Fibroblast of lung (primary cell): Measurements from ENCODE around the gene ALDH4A1. TPM values are rescaled to one million over a fixed set of nuclear protein-coding genes. Genes with fewer than 3 reads are reported as not detected.

Source experiments
- DNase-seq, 2 donors: peaks; one replicate each; pipeline versions ENCODE4 v3.0.0 to v3.0.0-alpha.2; 2010; ENCODE audit warnings: low read depth in 2 of 2
- H2AFZ ChIP-seq: 2 replicates; pipeline ENCODE4 v1.5.1; 2012; ENCODE audit warnings: low read length, control low read depth, inconsistent platforms
- H3K27ac ChIP-seq: 2 replicates; pipeline ENCODE4 v1.5.1; 2011; ENCODE audit warnings: low read length, control low read depth; ENCODE audit not compliant: insufficient read depth
- H3K27me3 ChIP-seq: 2 replicates; pipeline ENCODE4 v1.5.1; 2011; ENCODE audit warnings: mild to moderate bottlenecking, low read length; ENCODE audit not compliant: control insufficient read depth, insufficient read depth
- H3K36me3 ChIP-seq: 2 replicates; pipeline ENCODE4 v1.5.1; 2011; ENCODE audit warnings: low read length; ENCODE audit not compliant: control insufficient read depth, insufficient read depth
- H3K4me1 ChIP-seq: 2 replicates; pipeline ENCODE4 v1.5.1; 2011; ENCODE audit warnings: low read length; ENCODE audit not compliant: control insufficient read depth, insufficient read depth; ENCODE audit errors: extremely low read depth
- H3K4me2 ChIP-seq: 2 replicates; pipeline ENCODE4 v1.5.1; 2011; ENCODE audit warnings: low read length, control low read depth; ENCODE audit not compliant: insufficient read depth; ENCODE audit errors: extremely low read depth
- H3K4me3 ChIP-seq, 4 experiments: fragments of 200-600 bp in 1 of 4; sonication (generic) in 1 of 4; replicated peaks in 1 of 4; 2 replicates each; pipeline ENCODE4 v1.5.1; 2011 to 2016; ENCODE audit warnings: low read length in 4 of 4, low read depth in 3 of 4, mild to moderate bottlenecking in 3 of 4, control low read depth in 2 of 4, inconsistent platforms in 1 of 4, mixed read lengths in 1 of 4; ENCODE audit not compliant: insufficient read depth in 1 of 4; ENCODE audit errors: control extremely low read depth in 1 of 4
- H3K79me2 ChIP-seq: 2 replicates; pipeline ENCODE4 v1.5.1; 2012; ENCODE audit warnings: mild to moderate bottlenecking, low read length, inconsistent platforms; ENCODE audit not compliant: control insufficient read depth, insufficient read depth
- H3K9ac ChIP-seq: 2 replicates; pipeline ENCODE4 v1.5.1; 2011; ENCODE audit warnings: mild to moderate bottlenecking, low read length, control low read depth; ENCODE audit not compliant: insufficient read depth
- H3K9me3 ChIP-seq: 2 replicates; pipeline ENCODE4 v1.5.1; 2012; ENCODE audit warnings: low read depth, low read length; ENCODE audit not compliant: control insufficient read depth, insufficient read depth
- H4K20me1 ChIP-seq: 2 replicates; pipeline ENCODE4 v1.5.1; 2011; ENCODE audit warnings: low read length; ENCODE audit not compliant: control insufficient read depth, insufficient read depth; ENCODE audit errors: extremely low read depth
- CTCF ChIP-seq, 2 donors: IDR thresholded peaks in 1 of 2; conservative IDR thresholded peaks in 1 of 2; 1 replicate in 1 of 2; 2 replicates in 1 of 2; pipeline ENCODE4 v1.5.1; 2011 to 2012; ENCODE audit warnings: low read length in 2 of 2, control low read depth in 1 of 2, inconsistent platforms in 1 of 2, low read depth in 1 of 2, mild to moderate bottlenecking in 1 of 2
- EZH2 ChIP-seq: IDR thresholded peaks from 2 replicates; pipeline ENCODE4 v1.5.1; 2012; ENCODE audit warnings: low read length, control low read depth, mild to moderate bottlenecking; ENCODE audit errors: missing control alignments
- polyA plus RNA-seq, 2 donors: library from polyadenylated mRNA; depleted of rRNA in 1 of 2; stranded (reverse) in 1 of 2; unstranded in 1 of 2; fragments of >200 nt; gene quantifications; 2 replicates each; pipeline ENCODE4 v1.2.1, GENCODE V29; 2011 to 2012; ENCODE audit warnings: missing spikeins in 1 of 2
- total RNA-seq: library from RNA; depleted of rRNA; stranded (reverse); fragments of >200 nt; gene quantifications from 2 replicates; pipeline ENCODE4 v1.2.1, GENCODE V29; 2014

ALDH4A1 gene
- total and polyA plus RNA-seq, 2 donors (not counting 1 experiment from before 2014, with no cell fraction given) = 6.9 to 11.9 TPM

GRCh38 chr1:18866846-18867245 lies 35.5 kb downstream of the ALDH4A1 start:
- no peak overlapping the region for H3K4me2 ChIP-seq
- no peak overlapping the region for H3K4me3 ChIP-seq
- peaks cover 3% of the 10 kb centered on the region for H3K27me3 ChIP-seq
- DNase-seq = no peak
- H3K9me3 ChIP-seq = no peaks in the 10 kb centered on the region
- H3K9ac ChIP-seq = no peak overlapping the region
- H4K20me1 ChIP-seq = no peaks in the 10 kb centered on the region
- no peak for TF ChIP-seq EZH2
- no peak for TF ChIP-seq CTCF (conservative IDR thresholded peaks at IDR 0.05 in 1 of 2, IDR thresholded peaks at IDR 0.05 in 1 of 2; ENCODE audit: low read depth in 1 of 2, low read length in 2 of 2)
- no peaks in the 10 kb centered on the region for H3K36me3 ChIP-seq
- H3K27ac ChIP-seq = no peak overlapping the region
- no peaks in the 10 kb centered on the region for H3K4me1 ChIP-seq
- H3K79me2 ChIP-seq = no peaks in the 10 kb centered on the region
- H2AFZ ChIP-seq = no peak overlapping the region

GRCh38 chr1:18866314-18866713 lies 36.0 kb downstream of the ALDH4A1 start:
- H2AFZ ChIP-seq = no peak overlapping the region
- H3K36me3 ChIP-seq = no peaks in the 10 kb centered on the region
- no peaks in the 10 kb centered on the region for H3K79me2 ChIP-seq
- H3K9ac ChIP-seq = no peak overlapping the region
- H3K4me3 ChIP-seq = no peak overlapping the region
- H3K4me1 ChIP-seq = no peaks in the 10 kb centered on the region
- TF ChIP-seq CTCF (conservative IDR thresholded peaks at IDR 0.05 in 1 of 2, IDR thresholded peaks at IDR 0.05 in 1 of 2; ENCODE audit: low read depth in 1 of 2, low read length in 2 of 2) (no peak), EZH2 (no peak)
- no peak overlapping the region for H3K4me2 ChIP-seq
- DNase-seq = no peak
- H3K27me3 ChIP-seq = peaks cover 3% of the 10 kb centered on the region
- H3K9me3 ChIP-seq = no peaks in the 10 kb centered on the region
- no peak overlapping the region for H3K27ac ChIP-seq
- no peaks in the 10 kb centered on the region for H4K20me1 ChIP-seq

GRCh38 chr1:18865176-18865575 lies 37.2 kb downstream of the ALDH4A1 start:
- TF ChIP-seq EZH2 = no peak
- no peak for TF ChIP-seq CTCF (conservative IDR thresholded peaks at IDR 0.05 in 1 of 2, IDR thresholded peaks at IDR 0.05 in 1 of 2; ENCODE audit: low read depth in 1 of 2, low read length in 2 of 2)
- H3K79me2 ChIP-seq = no peaks in the 10 kb centered on the region
- H3K9ac ChIP-seq = no peak overlapping the region
- H3K4me3 ChIP-seq = no peak overlapping the region
- H3K9me3 ChIP-seq = no peaks in the 10 kb centered on the region
- no peaks in the 10 kb centered on the region for H3K36me3 ChIP-seq
- H3K4me1 ChIP-seq = no peaks in the 10 kb centered on the region
- no peak for DNase-seq
- no peaks in the 10 kb centered on the region for H4K20me1 ChIP-seq
- H3K27ac ChIP-seq = no peak overlapping the region
- no peak overlapping the region for H3K4me2 ChIP-seq
- H2AFZ ChIP-seq = no peak overlapping the region
- peaks cover 3% of the 10 kb centered on the region for H3K27me3 ChIP-seq
